K562 (cell line): Measurements from ENCODE around the gene YAF2. TPM values are rescaled to one million over a fixed set of nuclear protein-coding genes. Genes with fewer than 3 reads are reported as not detected.
A peak's percentile ranks its signal among the peaks of the same experiment; 100 is the strongest.

Experiments used
- BHLHE40 ChIP-seq: IDR thresholded peaks from 2 replicates; pipeline ENCODE4 v1.6.1; 2011; ENCODE audit warnings: low read length, improper control_type of control experiment
- CLOCK ChIP-seq: fragments of 250-450 bp; sonication (Bioruptor Pico); IDR thresholded peaks from 2 replicates; pipeline ENCODE4 v1.4.0; 2020; ENCODE audit warnings: mild to moderate bottlenecking, moderate library complexity, borderline replicate concordance
- CTCF ChIP-seq, 3 experiments: IDR thresholded peaks in 2 of 3; conservative IDR thresholded peaks in 1 of 3; 2 replicates each; pipeline ENCODE4 v1.5.1; 2011 to 2012; ENCODE audit warnings: low read length in 3 of 3, mild to moderate bottlenecking in 3 of 3, control low read depth in 2 of 3, improper control_type of control experiment in 1 of 3, inconsistent platforms in 1 of 3, low read depth in 1 of 3, mixed read lengths in 1 of 3, moderate library complexity in 1 of 3; ENCODE audit not compliant: insufficient read depth in 2 of 3
- EGR1 ChIP-seq: fragments of 450-650 bp; conservative IDR thresholded peaks from 2 replicates; pipeline ENCODE4 v1.6.1; 2017; ENCODE audit warnings: mild to moderate bottlenecking
- FOXK1 ChIP-seq: sonication (generic); formaldehyde crosslinking; IDR thresholded peaks from 2 replicates; pipeline ENCODE4 v1.8.0; 2022; ENCODE audit warnings: missing genetic modification reagents, mild to moderate bottlenecking, borderline replicate concordance
- HMGN3 ChIP-seq: IDR thresholded peaks from 2 replicates; pipeline ENCODE4 v1.6.1; 2011; ENCODE audit warnings: borderline replicate concordance, low read depth, mild to moderate bottlenecking, mixed read lengths, low read length; ENCODE audit not compliant: insufficient read length; ENCODE audit errors: extremely low read depth
- KDM4B ChIP-seq, 2 experiments: fragments of 450-650 bp in 1 of 2; sonication (generic) in 1 of 2; IDR thresholded peaks; 2 replicates each; pipeline ENCODE4 v1.6.1; 2016 to 2017; ENCODE audit warnings: borderline replicate concordance in 2 of 2, antibody characterized with exemption in 1 of 2, low read depth in 1 of 2, mild to moderate bottlenecking in 1 of 2
- KLF1 ChIP-seq: fragments of 450-650 bp; IDR thresholded peaks from 2 replicates; pipeline ENCODE4 v1.6.1; 2016; ENCODE audit warnings: missing genetic modification characterization, missing compliant biosample characterization
- L3MBTL2 ChIP-seq: fragments of 450-650 bp; IDR thresholded peaks from 2 replicates; pipeline ENCODE4 v1.6.1; 2016; ENCODE audit warnings: mild to moderate bottlenecking, moderate library complexity
- NRF1 ChIP-seq, 2 experiments: fragments of 450-650 bp; IDR thresholded peaks in 1 of 2; conservative IDR thresholded peaks in 1 of 2; 2 replicates each; pipeline ENCODE4 v1.6.1; 2014; ENCODE audit warnings: mild to moderate bottlenecking in 2 of 2
- POLR2G ChIP-seq: fragments of 200-400 bp; formaldehyde crosslinking; IDR thresholded peaks from 2 replicates; pipeline ENCODE4 v1.6.1; 2017; ENCODE audit warnings: low read depth, mild to moderate bottlenecking, antibody characterized with exemption, low read length, moderate library complexity
- RAD21 ChIP-seq, 2 experiments: fragments of 250-450 bp in 1 of 2; fragments of 450-650 bp in 1 of 2; sonication (Bioruptor Pico) in 1 of 2; formaldehyde crosslinking in 1 of 2; IDR thresholded peaks in 1 of 2; conservative IDR thresholded peaks in 1 of 2; 2 replicates each; pipeline versions ENCODE4 v1.4.0 to v1.8.0; 2020 to 2022; ENCODE audit warnings: mild to moderate bottlenecking in 2 of 2, moderate library complexity in 1 of 2
- RB1 ChIP-seq: fragments of 450-650 bp; IDR thresholded peaks from 2 replicates; pipeline ENCODE4 v1.6.1; 2017; ENCODE audit warnings: low read depth, mild to moderate bottlenecking
- RCOR1 ChIP-seq, 2 experiments: IDR thresholded peaks; 2 replicates each; pipeline ENCODE4 v1.6.1; 2012; ENCODE audit warnings: low read depth in 2 of 2, low read length in 2 of 2, borderline replicate concordance in 1 of 2, improper control_type of control experiment in 1 of 2
- SRF ChIP-seq, 2 experiments: fragments of 250-450, 450-650 bp in 1 of 2; sonication (Bioruptor Pico) in 1 of 2; sonication (generic) in 1 of 2; formaldehyde crosslinking; IDR thresholded peaks; 2 replicates each; pipeline versions ENCODE4 v1.5.0 to v1.5.1; 2020 to 2022; ENCODE audit warnings: mild to moderate bottlenecking in 1 of 2, missing genetic modification reagents in 1 of 2
- XRCC3 ChIP-seq: fragments of 450-650 bp; IDR thresholded peaks from 2 replicates; pipeline ENCODE4 v1.6.1; 2017; ENCODE audit warnings: mild to moderate bottlenecking, moderate library complexity
- ZBTB1 ChIP-seq: sonication (generic); formaldehyde crosslinking; IDR thresholded peaks from 2 replicates; pipeline ENCODE4 v1.8.1; 2023; ENCODE audit warnings: missing genetic modification reagents, low read depth, mild to moderate bottlenecking, borderline replicate concordance
- ZBTB7A ChIP-seq: IDR thresholded peaks from 2 replicates; pipeline ENCODE4 v1.6.1; 2011; ENCODE audit warnings: low read depth, mild to moderate bottlenecking, low read length, moderate library complexity, borderline replicate concordance; ENCODE audit not compliant: control insufficient read depth
- ZNF263 ChIP-seq: sonication (generic); formaldehyde crosslinking; IDR thresholded peaks from 2 replicates; pipeline ENCODE4 v1.8.0; 2022; ENCODE audit warnings: mild to moderate bottlenecking, missing genetic modification reagents, borderline replicate concordance
- polyA plus RNA-seq, 8 experiments: library from polyadenylated mRNA; depleted of rRNA in 4 of 8; stranded (reverse) in 5 of 8; unstranded in 3 of 8; fragments of >200 nt; fragmentation: Nextera tagmentation in 2 of 8; fragmentation: Illumina TruSeq in 1 of 8; extraction: Ambion mirVana in 2 of 8; extraction: Trizol in 1 of 8; gene quantifications; 2 replicates each; pipeline versions ENCODE4 v1.2.1 to v1.2.3, GENCODE V29; 2011 to 2014; ENCODE audit warnings: inconsistent platforms in 1 of 8, missing spikeins in 1 of 8
- total RNA-seq, 7 experiments: library from RNA; depleted of rRNA in 6 of 7; stranded (reverse); fragments of >200 nt in 6 of 7; fragmentation: Illumina TruSeq in 2 of 7; extraction: Trizol in 2 of 7; gene quantifications; 2 replicates each; pipeline versions ENCODE4 v1.2.1 to v1.2.3, GENCODE V29; 2011 to 2021; ENCODE audit warnings: low replicate concordance in 1 of 7

The YAF2 gene
- total and polyA plus RNA-seq, 9 of the 15 experiments (the other 6 are each of a cell fraction or from before 2014, with no cell fraction given): 10.6 to 26.4 (median 21.3) TPM

- TF ChIP-seq ZBTB1 (peak; percentile 84; the same call in 1 of the 2 replicates), RB1 (peak; percentile 28; the same call in 1 of the 2 replicates), KDM4B (IDR thresholded peaks at IDR 0.05; ENCODE audit: borderline replicate concordance in 2 of 2, low read depth in 1 of 2) (peak in 1 of 2 experiments; percentile 54; a peak in 1 of 4 replicates), KLF1 (tag) (0 out of 2 replicates have a peak, but pooled peaks have one; percentile 69), RAD21 (CRISPR knock-in tag; conservative IDR thresholded peaks at IDR 0.05 in 1 of 2, IDR thresholded peaks at IDR 0.05 in 1 of 2) (peak; percentile 17 to 29; a peak in 1 of 4 replicates), NRF1 (conservative IDR thresholded peaks at IDR 0.05 in 1 of 2, IDR thresholded peaks at IDR 0.05 in 1 of 2) (peak; percentile 26 to 49; a peak in 3 of 4 replicates), EGR1 (peak; percentile 88), FOXK1 (CRISPR knock-in tag) (no peak), L3MBTL2 (peak; percentile 50), ZBTB7A (peak; percentile 96), ZNF263 (0 out of 2 replicates have a peak, but pooled peaks have one; percentile 37), BHLHE40 (0 out of 2 replicates have a peak, but pooled peaks have one; percentile 8), XRCC3 (no peak), CLOCK (CRISPR knock-in tag) (no peak), SRF (CRISPR knock-in tag; IDR thresholded peaks at IDR 0.05) (peak in 1 of 2 experiments; percentile 51; a peak in 1 of 4 replicates), HMGN3 (no peak), CTCF (IDR thresholded peaks at IDR 0.05 in 2 of 3, conservative IDR thresholded peaks at IDR 0.05 in 1 of 3; ENCODE audit: insufficient read depth in 2 of 3, low read depth in 1 of 3, low read length in 3 of 3) (peak; percentile 46 to 79 (median 52)), RCOR1 (IDR thresholded peaks at IDR 0.05; ENCODE audit: borderline replicate concordance in 1 of 2, low read depth in 2 of 2, low read length in 2 of 2) (peak in 1 of 2 experiments; percentile 66; a peak in 2 of 4 replicates), POLR2G (peak; percentile 75)
Measured at GRCh38 chr12:42237052-42237852, 796 bp downstream of the YAF2 start (continued).
